SU-DHL-6 (cell line): ENCODE data around the gene ANKS4B.

Source experiments
- H2AFZ ChIP-seq: fragments of 200-600 bp; sonication (generic); 2 replicates; pipeline ENCODE4 v1.6.1; 2014; ENCODE audit warnings: low read depth, mild to moderate bottlenecking, moderate library complexity, mixed read lengths, antibody characterized with exemption, low read length; ENCODE audit not compliant: severe bottlenecking
- H3F3A ChIP-seq: fragments of 200-600 bp; shearing (Covaris generic); 2 replicates; pipeline ENCODE4 v1.6.0; 2016; ENCODE audit warnings: antibody characterized with exemption, mild to moderate bottlenecking; ENCODE audit not compliant: insufficient read depth
- H3K27ac ChIP-seq: fragments of 200-600 bp; sonication (generic); 2 replicates; pipeline ENCODE4 v1.5.1; 2016; ENCODE audit warnings: low read depth, mild to moderate bottlenecking, low read length, moderate library complexity, mixed read lengths
- H3K27me3 ChIP-seq: fragments of 200-600 bp; sonication (generic), shearing (Covaris generic); 2 replicates; pipeline ENCODE4 v1.6.0; 2014; ENCODE audit warnings: mild to moderate bottlenecking, low read length
- H3K36me3 ChIP-seq: fragments of 200-600 bp; sonication (generic); 2 replicates; pipeline ENCODE4 v1.6.1; 2014; ENCODE audit warnings: mild to moderate bottlenecking, low read length, mixed read lengths
- H3K4me2 ChIP-seq: fragments of 300-600, 200-600 bp; shearing (Covaris generic), sonication (generic); 2 replicates; pipeline ENCODE4 v1.6.0; 2014; ENCODE audit warnings: low read length, low read depth, mild to moderate bottlenecking; ENCODE audit not compliant: poor library complexity, severe bottlenecking
- H3K4me3 ChIP-seq: fragments of 200-600 bp; sonication (generic); 2 replicates; pipeline ENCODE4 v1.5.1; 2014; ENCODE audit warnings: antibody characterized with exemption, low read length, mild to moderate bottlenecking, mixed read lengths; ENCODE audit not compliant: insufficient read depth, poor library complexity, severe bottlenecking
- H3K79me2 ChIP-seq: fragments of 200-600 bp; sonication (generic); 2 replicates; pipeline ENCODE4 v1.6.1; 2014; ENCODE audit warnings: mild to moderate bottlenecking, low read length, moderate library complexity; ENCODE audit not compliant: insufficient read depth
- H3K9ac ChIP-seq: fragments of 200-600 bp; sonication (generic); 2 replicates; pipeline ENCODE4 v1.7.0; 2014; ENCODE audit warnings: mild to moderate bottlenecking, low read length
- H3K9me2 ChIP-seq: fragments of 200-600 bp; sonication (generic); replicated peaks from 2 replicates; pipeline ENCODE4 v1.6.1; 2014; ENCODE audit warnings: low read length; ENCODE audit not compliant: insufficient read depth
- H3K9me3 ChIP-seq: fragments of 200-600 bp; sonication (generic); 2 replicates; pipeline ENCODE4 v1.6.1; 2014; ENCODE audit warnings: low read length, mixed read lengths; ENCODE audit not compliant: insufficient read depth
- H4K20me1 ChIP-seq: fragments of 200-600 bp; sonication (generic); 2 replicates; pipeline ENCODE4 v1.6.1; 2014; ENCODE audit warnings: low read depth, mild to moderate bottlenecking, antibody characterized with exemption, low read length, moderate library complexity, mixed read lengths
- EZH2phosphoT487 ChIP-seq: fragments of 200-600 bp; sonication (generic), shearing (Covaris generic); conservative IDR thresholded peaks from 2 replicates; pipeline ENCODE4 v1.6.1; 2018; ENCODE audit warnings: mild to moderate bottlenecking, antibody characterized with exemption, low read length, moderate library complexity, mixed read lengths
- TF ChIP-seq, protein P1 (sequence below): fragments of 200-600 bp; sonication (generic); IDR thresholded peaks from one replicate; pipeline ENCODE4 v1.5.1; 2017; ENCODE audit warnings: antibody characterized with exemption, mild to moderate bottlenecking, low read length, moderate library complexity; ENCODE audit not compliant: insufficient read depth, poor library complexity, severe bottlenecking

ANKS4B gene

DNA sequence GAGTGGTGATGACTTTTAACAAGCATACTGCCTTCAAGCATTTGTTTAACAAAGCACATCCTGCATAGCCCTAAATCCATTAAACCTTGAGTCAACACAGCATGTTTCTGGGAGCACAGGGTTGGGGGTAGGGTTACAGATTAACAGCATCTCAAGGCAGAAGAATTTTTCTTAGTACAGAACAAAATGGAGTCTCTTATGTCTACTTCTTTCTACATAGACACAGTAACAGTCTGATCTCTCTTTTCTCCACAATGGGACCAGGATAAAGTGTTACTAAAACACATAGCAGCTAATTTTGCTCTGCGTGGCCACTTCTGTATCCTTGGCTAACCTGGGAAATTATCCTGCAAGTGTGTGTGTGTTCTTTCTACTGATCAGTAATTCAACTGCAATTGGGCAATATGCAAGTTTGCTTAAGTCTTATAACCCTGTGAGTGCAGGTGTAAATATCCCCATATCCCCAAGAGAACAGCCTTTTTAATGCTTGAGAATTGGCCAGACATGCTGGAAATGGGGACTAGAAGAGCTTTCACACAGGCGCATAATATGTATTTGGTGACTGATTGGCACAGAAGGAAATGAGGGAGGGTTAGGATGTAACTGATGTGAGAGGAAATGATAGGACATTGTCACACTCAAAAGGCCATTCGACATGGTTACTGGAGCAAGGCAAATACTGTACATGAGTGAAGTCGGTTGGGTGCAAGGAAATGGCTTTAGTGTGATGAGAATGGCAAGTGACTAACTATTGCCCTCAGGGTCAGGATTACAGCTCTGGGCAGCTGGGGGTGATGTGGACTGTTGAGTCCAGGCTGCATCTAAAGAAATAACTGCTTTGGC lies 10.8 kb upstream of the ANKS4B start:
- Histone ChIP-seq H3K79me2 (no peaks in the 10 kb centered on the region), H3K36me3 (no peaks in the 10 kb centered on the region), H2AFZ (no peak overlapping the region), H3K4me2 (no peak overlapping the region), H3K9ac (no peak overlapping the region), H3K27me3 (no peaks in the 10 kb centered on the region), H3K9me3 (no peaks in the 10 kb centered on the region), H3F3A (no peaks in the 10 kb centered on the region), H3K27ac (no peak overlapping the region), H3K9me2 (no peaks in the 10 kb centered on the region), H3K4me3 (no peak overlapping the region), H4K20me1 (no peaks in the 10 kb centered on the region)
- TF ChIP-seq, protein P1, sequence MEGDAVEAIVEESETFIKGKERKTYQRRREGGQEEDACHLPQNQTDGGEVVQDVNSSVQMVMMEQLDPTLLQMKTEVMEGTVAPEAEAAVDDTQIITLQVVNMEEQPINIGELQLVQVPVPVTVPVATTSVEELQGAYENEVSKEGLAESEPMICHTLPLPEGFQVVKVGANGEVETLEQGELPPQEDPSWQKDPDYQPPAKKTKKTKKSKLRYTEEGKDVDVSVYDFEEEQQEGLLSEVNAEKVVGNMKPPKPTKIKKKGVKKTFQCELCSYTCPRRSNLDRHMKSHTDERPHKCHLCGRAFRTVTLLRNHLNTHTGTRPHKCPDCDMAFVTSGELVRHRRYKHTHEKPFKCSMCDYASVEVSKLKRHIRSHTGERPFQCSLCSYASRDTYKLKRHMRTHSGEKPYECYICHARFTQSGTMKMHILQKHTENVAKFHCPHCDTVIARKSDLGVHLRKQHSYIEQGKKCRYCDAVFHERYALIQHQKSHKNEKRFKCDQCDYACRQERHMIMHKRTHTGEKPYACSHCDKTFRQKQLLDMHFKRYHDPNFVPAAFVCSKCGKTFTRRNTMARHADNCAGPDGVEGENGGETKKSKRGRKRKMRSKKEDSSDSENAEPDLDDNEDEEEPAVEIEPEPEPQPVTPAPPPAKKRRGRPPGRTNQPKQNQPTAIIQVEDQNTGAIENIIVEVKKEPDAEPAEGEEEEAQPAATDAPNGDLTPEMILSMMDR = no peak
- TF ChIP-seq EZH2phosphoT487 = no peak

DNA sequence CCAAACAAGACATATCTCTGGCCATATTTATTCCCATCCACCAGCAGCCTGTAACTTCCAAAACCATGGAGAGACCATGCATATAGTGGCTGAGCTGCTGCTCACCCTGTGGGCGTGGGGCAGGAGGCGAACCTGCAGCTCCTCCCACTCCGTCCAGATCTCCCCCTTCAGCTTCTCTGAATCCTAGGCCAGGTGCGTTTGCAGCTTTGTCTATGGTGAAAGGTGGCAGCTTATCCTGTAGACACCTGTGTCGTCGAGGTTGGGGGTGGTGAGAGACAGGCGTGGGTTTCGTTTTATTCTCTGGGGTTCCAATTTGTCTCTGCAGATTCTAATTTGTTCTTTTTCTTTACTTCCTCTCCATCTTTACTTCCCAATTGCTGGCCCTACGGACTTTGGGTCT lies 9.7 kb upstream of the ANKS4B start:
- H3K4me2 ChIP-seq = no peak overlapping the region
- no peaks in the 10 kb centered on the region for H3F3A ChIP-seq
- peaks cover 2% of the 10 kb centered on the region; the same call in 1 of the 2 replicates for H3K27me3 ChIP-seq
- H3K9me3 ChIP-seq = no peaks in the 10 kb centered on the region
- H3K9me2 ChIP-seq = no peaks in the 10 kb centered on the region
- H3K79me2 ChIP-seq = no peaks in the 10 kb centered on the region
- H3K9ac ChIP-seq = no peak overlapping the region
- H3K36me3 ChIP-seq = no peaks in the 10 kb centered on the region
- no peak for TF ChIP-seq EZH2phosphoT487
- TF ChIP-seq, protein P1 = no peak
- H3K4me3 ChIP-seq = no peak overlapping the region
- no peak overlapping the region for H3K27ac ChIP-seq
- no peak overlapping the region for H2AFZ ChIP-seq
- no peaks in the 10 kb centered on the region for H4K20me1 ChIP-seq

DNA sequence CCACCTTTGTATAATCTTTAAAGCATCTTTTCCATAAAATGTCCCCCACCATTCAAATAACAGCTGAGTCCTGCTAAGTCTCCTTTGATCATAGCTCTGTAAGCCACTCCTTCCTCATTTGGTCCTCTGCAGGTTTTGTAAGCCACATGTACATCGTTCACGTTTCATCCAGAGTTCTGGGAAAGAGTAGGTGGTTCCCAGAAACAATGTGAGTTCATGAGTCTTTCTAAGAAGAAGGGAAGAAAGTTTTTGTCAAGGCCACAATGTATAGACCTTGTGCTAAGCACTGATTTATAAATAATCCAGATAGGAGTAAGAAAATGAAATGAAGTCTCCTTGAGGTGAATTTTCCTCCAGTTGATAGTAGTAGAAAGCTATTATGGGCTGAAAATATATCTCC lies 8.7 kb upstream of the ANKS4B start:
- H3K27me3 ChIP-seq = peaks cover 2% of the 10 kb centered on the region; the same call in 1 of the 2 replicates
- no peaks in the 10 kb centered on the region for H3K9me3 ChIP-seq
- no peak overlapping the region for H3K4me3 ChIP-seq
- H3K9me2 ChIP-seq = no peaks in the 10 kb centered on the region
- H2AFZ ChIP-seq = no peak overlapping the region
- H3K79me2 ChIP-seq = no peaks in the 10 kb centered on the region
- no peak for TF ChIP-seq EZH2phosphoT487
- TF ChIP-seq, protein P1 = no peak
- H3K27ac ChIP-seq = no peak overlapping the region
- H4K20me1 ChIP-seq = no peaks in the 10 kb centered on the region
- H3K36me3 ChIP-seq = no peaks in the 10 kb centered on the region
- no peak overlapping the region for H3K4me2 ChIP-seq
- no peaks in the 10 kb centered on the region for H3F3A ChIP-seq
- no peak overlapping the region for H3K9ac ChIP-seq
